H9 (cell line): Measurements from ENCODE around the gene ERBIN. TPM values are rescaled to one million over a fixed set of nuclear protein-coding genes. Genes with fewer than 3 reads are reported as not detected.

Source experiments
- DNase-seq: peaks from one replicate; pipeline ENCODE4 v3.0.0-alpha.2; 2017
- H2AFZ ChIP-seq: one replicate; pipeline ENCODE4 v1.6.1; 2013; ENCODE audit warnings: mild to moderate bottlenecking, low read length, control low read depth, moderate library complexity
- H2AK5ac ChIP-seq: 2 replicates; pipeline ENCODE4 v1.6.1; 2013; ENCODE audit warnings: low read length, control low read depth, mixed read lengths; ENCODE audit not compliant: insufficient read length
- H2BK120ac ChIP-seq: one replicate; pipeline ENCODE4 v1.6.1; 2013; ENCODE audit warnings: low read depth, mild to moderate bottlenecking, low read length, control low read depth, inconsistent platforms; ENCODE audit not compliant: poor library complexity, severe bottlenecking
- H2BK12ac ChIP-seq: 2 replicates; pipeline ENCODE4 v1.6.1; 2013; ENCODE audit warnings: low read length, control low read depth, mixed read lengths, low read depth; ENCODE audit not compliant: insufficient read length
- H2BK15ac ChIP-seq: 2 replicates; pipeline ENCODE4 v1.6.1; 2013; ENCODE audit warnings: low read depth, low read length, control low read depth
- H2BK20ac ChIP-seq: one replicate; pipeline ENCODE4 v1.6.1; 2013; ENCODE audit warnings: low read depth, mild to moderate bottlenecking, low read length, control low read depth, inconsistent platforms; ENCODE audit not compliant: poor library complexity, severe bottlenecking
- H2BK5ac ChIP-seq: 2 replicates; pipeline ENCODE4 v1.6.1; 2013; ENCODE audit warnings: low read length, control low read depth, mixed read lengths; ENCODE audit not compliant: insufficient read length
- H3K14ac ChIP-seq: 2 replicates; pipeline ENCODE4 v1.6.1; 2013; ENCODE audit warnings: low read length, control low read depth; ENCODE audit not compliant: insufficient read depth
- H3K18ac ChIP-seq: 2 replicates; pipeline ENCODE4 v1.6.1; 2013; ENCODE audit warnings: low read depth, mild to moderate bottlenecking, mixed read lengths, low read length, control low read depth; ENCODE audit not compliant: insufficient read length
- H3K23ac ChIP-seq: 2 replicates; pipeline ENCODE4 v1.6.1; 2013; ENCODE audit warnings: low read length, control low read depth, mixed read lengths, low read depth; ENCODE audit not compliant: insufficient read length
- H3K23me2 ChIP-seq: 2 replicates; pipeline ENCODE4 v1.6.1; 2013; ENCODE audit warnings: low read depth, mild to moderate bottlenecking, mixed read lengths, low read length, control low read depth; ENCODE audit not compliant: insufficient read length, poor library complexity, severe bottlenecking
- H3K27ac ChIP-seq: 2 replicates; pipeline ENCODE4 v1.5.1; 2013; ENCODE audit warnings: low read length, control low read depth, mixed read lengths, low read depth; ENCODE audit not compliant: insufficient read length
- H3K27me3 ChIP-seq: 2 replicates; pipeline ENCODE4 v1.6.1; 2013; ENCODE audit warnings: low read length, control low read depth, inconsistent platforms; ENCODE audit not compliant: insufficient read depth
- H3K4ac ChIP-seq: 2 replicates; pipeline ENCODE4 v1.6.1; 2013; ENCODE audit warnings: low read depth, mild to moderate bottlenecking, control low read depth, inconsistent platforms, low read length, moderate library complexity
- H3K4me1 ChIP-seq: 2 replicates; pipeline ENCODE4 v1.6.1; 2013; ENCODE audit warnings: low read length, control low read depth, inconsistent platforms; ENCODE audit not compliant: insufficient read depth
- H3K4me2 ChIP-seq: 2 replicates; pipeline ENCODE4 v1.6.1; 2013; ENCODE audit warnings: low read length, control low read depth, mixed read lengths; ENCODE audit not compliant: insufficient read length, insufficient read depth
- H3K56ac ChIP-seq: 2 replicates; pipeline ENCODE4 v1.6.1; 2013; ENCODE audit warnings: low read depth, mild to moderate bottlenecking, mixed read lengths, low read length, control low read depth; ENCODE audit not compliant: insufficient read length
- H3K79me1 ChIP-seq: 2 replicates; pipeline ENCODE4 v1.6.1; 2013; ENCODE audit warnings: low read depth, mild to moderate bottlenecking, moderate library complexity, low read length, control low read depth, inconsistent platforms; ENCODE audit not compliant: insufficient read depth, poor library complexity, severe bottlenecking
- H3K79me2 ChIP-seq: 2 replicates; pipeline ENCODE4 v1.6.1; 2013; ENCODE audit warnings: low read length, control low read depth, inconsistent platforms; ENCODE audit not compliant: insufficient read depth
- H3K9ac ChIP-seq: 2 replicates; pipeline ENCODE4 v1.6.1; 2013; ENCODE audit warnings: low read length, control low read depth, mixed read lengths; ENCODE audit not compliant: insufficient read length; ENCODE audit errors: extremely low read depth
- H3K9me3 ChIP-seq: one replicate; pipeline ENCODE4 v1.6.1; 2013; ENCODE audit warnings: low read depth, low read length, inconsistent platforms; ENCODE audit not compliant: control insufficient read depth
- H3T11ph ChIP-seq: one replicate; pipeline ENCODE4 v1.6.1; 2013; ENCODE audit warnings: mild to moderate bottlenecking, low read length, control low read depth, inconsistent platforms
- H4K20me1 ChIP-seq: one replicate; pipeline ENCODE4 v1.6.1; 2013; ENCODE audit not compliant: control insufficient read depth, insufficient read length, insufficient read depth
- H4K5ac ChIP-seq: 2 replicates; pipeline ENCODE4 v1.6.1; 2013; ENCODE audit warnings: low read depth, mild to moderate bottlenecking, mixed read lengths, low read length, control low read depth; ENCODE audit not compliant: insufficient read length
- H4K8ac ChIP-seq: replicated peaks from 2 replicates; pipeline ENCODE4 v1.6.1; 2013; ENCODE audit warnings: low read length, control low read depth, mixed read lengths, low read depth; ENCODE audit not compliant: insufficient read length
- H4K91ac ChIP-seq: 2 replicates; pipeline ENCODE4 v1.6.1; 2013; ENCODE audit warnings: low read depth, mild to moderate bottlenecking, moderate library complexity, mixed read lengths, low read length, control low read depth; ENCODE audit not compliant: insufficient read length
- H3K27ac Mint-ChIP-seq, 3 experiments: 2 replicates in 2 of 3; 3 replicates in 1 of 3; pipeline ENCODE4 v1.8.0; 2020 to 2021; ENCODE audit warnings: mixed read lengths in 3 of 3, mild to moderate bottlenecking in 1 of 3, moderate library complexity in 1 of 3
- H3K27me3 Mint-ChIP-seq: 2 replicates; pipeline ENCODE4 v1.8.0; 2021; ENCODE audit warnings: low read depth, mild to moderate bottlenecking, moderate library complexity, mixed read lengths
- H3K36me3 Mint-ChIP-seq, 3 experiments: 2 replicates in 2 of 3; 3 replicates in 1 of 3; pipeline ENCODE4 v1.8.0; 2020 to 2021; ENCODE audit warnings: low read depth in 3 of 3, mixed read lengths in 3 of 3; ENCODE audit not compliant: insufficient read depth in 1 of 3
- H3K4me1 Mint-ChIP-seq, 2 experiments: 2 replicates each; pipeline ENCODE4 v1.8.0; 2020; ENCODE audit warnings: mixed read lengths in 2 of 2
- H3K4me3 Mint-ChIP-seq, 2 experiments: 2 replicates in 1 of 2; 3 replicates in 1 of 2; pipeline ENCODE4 v1.8.0; 2020 to 2021; ENCODE audit warnings: mild to moderate bottlenecking in 2 of 2, mixed read lengths in 2 of 2, moderate library complexity in 1 of 2
- H3K9me3 Mint-ChIP-seq, 2 experiments: 2 replicates in 1 of 2; 3 replicates in 1 of 2; pipeline ENCODE4 v1.8.0; 2020; ENCODE audit warnings: mild to moderate bottlenecking in 2 of 2, mixed read lengths in 2 of 2, moderate library complexity in 1 of 2
- WGBS: extraction: QIAGEN DNeasy Blood & Tissue Kit; methylation state at CpG from one replicate; pipeline ENCODE4 v1.1.7; 2013; ENCODE audit warnings: missing lambda C conversion rate, low lambda C conversion rate, mixed read lengths; ENCODE audit not compliant: insufficient read length; ENCODE audit errors: extremely low coverage; 5-methylcytosine and 5-hydroxymethylcytosine counted together
- total RNA-seq: library from RNA; stranded (reverse); gene quantifications from 2 replicates; pipeline ENCODE4 v1.2.1, GENCODE V29; 2021
- TF ChIP-seq, protein P1 (sequence below): fragments of 200-600 bp; sonication (generic); conservative IDR thresholded peaks from 3 replicates; pipeline ENCODE4 v1.8.0; 2021; ENCODE audit warnings: antibody characterized with exemption, mild to moderate bottlenecking

Gene ERBIN
- total RNA-seq, 1 experiment from 2014 or later = 42.9 TPM

DNA sequence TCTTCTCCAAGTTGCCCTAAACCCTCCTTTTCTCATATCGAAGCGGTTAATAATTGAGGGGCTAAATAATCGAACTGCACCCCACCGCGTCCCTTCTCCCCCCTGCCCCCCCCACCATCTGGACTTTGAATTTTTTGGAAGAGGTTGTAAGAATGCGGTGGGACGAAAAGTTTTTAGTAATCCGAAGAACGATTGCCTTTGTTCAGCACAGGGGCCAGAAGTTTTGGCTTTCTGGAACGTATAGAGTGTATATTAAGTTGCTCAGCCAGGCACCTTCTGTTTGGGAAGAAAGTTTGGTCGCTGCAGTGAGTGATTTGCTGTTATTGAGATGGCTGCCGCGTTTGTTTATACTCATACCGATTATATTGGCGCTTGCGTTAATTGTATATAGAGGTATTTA, 518 bp downstream of the ERBIN start:
- H4K5ac ChIP-seq = peak overlapping the region; percentile 72
- H3K4ac ChIP-seq = no peak overlapping the region
- no peak overlapping the region for H2BK15ac ChIP-seq
- no peak overlapping the region for H2AK5ac ChIP-seq
- no peaks in the 10 kb centered on the region for H3K9me3 ChIP-seq
- no peak overlapping the region for H2BK120ac ChIP-seq
- H3K23me2 ChIP-seq = peaks cover 9% of the 10 kb centered on the region
- peaks cover 2% of the 10 kb centered on the region; the same call in 1 of the 2 replicates for H3K4me1 ChIP-seq
- no peaks in the 10 kb centered on the region for H3K9me3 Mint-ChIP-seq
- H3K27ac ChIP-seq = peak overlapping the region; percentile 76
- no CpG with 5 or more reads among the region's 16 CpGs for WGBS
- H3K14ac ChIP-seq = peak overlapping the region; percentile 92; the same call in 1 of the 2 replicates
- H3K27me3 Mint-ChIP-seq = peaks cover 15% of the 10 kb centered on the region
- H3K27ac Mint-ChIP-seq = peak overlapping the region; percentile 92 to 98 (median 96)
- H3K9ac ChIP-seq = peak overlapping the region; percentile 97
- H2BK20ac ChIP-seq = no peak overlapping the region
- peak overlapping the region; percentile 61 for H3K18ac ChIP-seq
- TF ChIP-seq, protein P1, sequence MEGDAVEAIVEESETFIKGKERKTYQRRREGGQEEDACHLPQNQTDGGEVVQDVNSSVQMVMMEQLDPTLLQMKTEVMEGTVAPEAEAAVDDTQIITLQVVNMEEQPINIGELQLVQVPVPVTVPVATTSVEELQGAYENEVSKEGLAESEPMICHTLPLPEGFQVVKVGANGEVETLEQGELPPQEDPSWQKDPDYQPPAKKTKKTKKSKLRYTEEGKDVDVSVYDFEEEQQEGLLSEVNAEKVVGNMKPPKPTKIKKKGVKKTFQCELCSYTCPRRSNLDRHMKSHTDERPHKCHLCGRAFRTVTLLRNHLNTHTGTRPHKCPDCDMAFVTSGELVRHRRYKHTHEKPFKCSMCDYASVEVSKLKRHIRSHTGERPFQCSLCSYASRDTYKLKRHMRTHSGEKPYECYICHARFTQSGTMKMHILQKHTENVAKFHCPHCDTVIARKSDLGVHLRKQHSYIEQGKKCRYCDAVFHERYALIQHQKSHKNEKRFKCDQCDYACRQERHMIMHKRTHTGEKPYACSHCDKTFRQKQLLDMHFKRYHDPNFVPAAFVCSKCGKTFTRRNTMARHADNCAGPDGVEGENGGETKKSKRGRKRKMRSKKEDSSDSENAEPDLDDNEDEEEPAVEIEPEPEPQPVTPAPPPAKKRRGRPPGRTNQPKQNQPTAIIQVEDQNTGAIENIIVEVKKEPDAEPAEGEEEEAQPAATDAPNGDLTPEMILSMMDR = no peak
- DNase-seq = no peak
- peaks cover 3 to 9% (median 4%) of the 10 kb centered on the region in 3 experiments; a peak in 5 of 7 replicates for H3K36me3 Mint-ChIP-seq
- no peak overlapping the region for H3K56ac ChIP-seq
- H4K20me1 ChIP-seq = no peaks in the 10 kb centered on the region
- no peak overlapping the region for H3T11ph ChIP-seq
- no peak overlapping the region for H2AFZ ChIP-seq
- H4K8ac ChIP-seq = no peak overlapping the region
- H3K4me3 Mint-ChIP-seq = peak overlapping the region; percentile 85 to 92
- no peak overlapping the region for H2BK12ac ChIP-seq
- H3K4me1 Mint-ChIP-seq = peaks cover 27 to 33% of the 10 kb centered on the region in 2 experiments
- no peak overlapping the region for H3K23ac ChIP-seq
- H3K79me2 ChIP-seq = peaks cover 15% of the 10 kb centered on the region; the same call in 1 of the 2 replicates
- no peak overlapping the region for H4K91ac ChIP-seq
- H3K79me1 ChIP-seq = no peaks in the 10 kb centered on the region
- H2BK5ac ChIP-seq = no peak overlapping the region
- H3K4me2 ChIP-seq = peak overlapping the region; percentile 92
- H3K27me3 ChIP-seq = peaks cover 2% of the 10 kb centered on the region; the same call in 1 of the 2 replicates
